ENCODE data around the gene ENKUR.
A peak's percentile ranks its signal among the peaks of the same experiment; 100 is the strongest.
"Not testable (repeated sequence)": the region's sequence is repeated elsewhere in the genome, so short reads cannot be mapped to it uniquely, and the experiment has no call there.

Gene ENKUR

DNA sequence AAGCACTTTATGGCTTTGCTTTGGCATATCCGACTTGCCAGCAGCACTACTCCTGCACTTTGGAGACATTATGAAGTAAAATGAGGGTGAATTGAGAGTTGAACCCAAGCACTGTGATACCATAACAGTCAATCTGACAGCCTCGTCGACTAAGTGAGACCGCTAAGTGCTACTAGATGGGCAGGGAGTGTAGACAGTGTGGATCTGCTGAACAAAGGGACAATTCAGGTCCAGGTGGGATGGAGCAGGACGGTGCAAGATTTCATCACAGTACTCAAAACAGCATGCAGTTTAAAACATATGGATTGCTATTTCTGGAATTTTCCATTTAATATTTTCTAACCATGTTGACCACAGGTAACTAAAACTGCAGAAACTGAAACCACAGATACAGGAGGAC, 42.8 kb downstream of the ENKUR start:
- no peak for DNase-seq (ENCODE audit: low read depth)

DNA sequence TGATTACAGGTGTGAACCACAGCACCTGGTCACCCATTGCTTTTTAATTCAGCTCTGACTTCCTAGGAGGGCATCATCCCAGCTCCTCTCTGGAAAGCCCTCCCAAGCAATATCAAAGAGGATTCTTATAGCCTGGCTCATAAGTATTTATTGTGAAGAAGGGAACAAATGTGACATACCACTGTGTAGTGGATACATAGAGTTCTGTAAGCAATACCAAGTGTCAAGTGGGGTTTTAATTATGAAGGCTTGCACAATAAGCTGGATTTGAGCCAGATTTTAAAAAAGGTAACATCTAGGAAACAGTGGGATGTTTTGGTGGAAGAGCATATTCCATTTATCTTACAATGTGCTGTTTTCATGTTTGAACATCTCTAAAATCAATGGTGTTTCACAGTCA, 44.6 kb downstream of the ENKUR start:
- no peak for DNase-seq (ENCODE audit: low read depth)

DNA sequence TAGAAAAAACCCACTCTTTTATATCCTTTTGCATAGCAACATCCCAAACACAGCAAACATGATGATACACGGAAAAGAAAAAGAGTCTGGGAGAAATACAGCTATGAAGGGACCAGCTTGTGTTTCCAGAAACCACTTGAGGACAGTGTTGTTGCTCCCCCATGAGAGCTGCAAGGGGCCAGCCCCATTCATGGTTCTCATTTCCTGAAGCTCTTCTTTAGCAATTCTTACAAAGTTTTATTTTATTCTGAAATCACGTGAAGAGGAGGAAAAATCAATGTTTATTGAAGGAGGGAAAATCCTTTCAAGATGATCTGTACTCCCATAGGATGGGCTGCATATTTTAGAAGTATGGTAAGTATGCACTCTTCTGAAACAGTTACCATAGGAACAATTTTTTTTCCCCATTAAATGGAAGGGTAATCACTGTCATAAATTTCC, 46.1 kb downstream of the ENKUR start:
- peak; percentile 67 for DNase-seq (ENCODE audit: low read depth)

DNA sequence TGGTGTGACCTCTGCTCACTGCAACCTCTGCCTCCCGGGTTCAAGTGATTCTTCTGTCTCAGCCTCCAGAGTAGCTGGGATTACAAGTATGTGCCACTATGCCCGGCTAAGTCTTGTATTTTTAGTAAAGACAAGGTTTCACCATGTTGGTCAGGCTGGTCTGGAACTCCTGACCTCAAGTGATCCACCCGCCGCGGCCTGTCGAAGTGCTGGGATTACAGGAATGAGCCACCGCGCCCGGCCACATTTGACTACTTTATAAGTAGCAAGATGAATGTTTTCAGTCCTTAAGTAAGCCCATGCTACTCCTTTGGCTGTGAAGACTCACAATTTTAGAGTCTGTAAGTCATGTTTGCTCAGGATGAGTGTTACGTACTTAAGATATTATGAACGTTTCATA, 47.0 kb downstream of the ENKUR start:
- not testable (repeated sequence) for DNase-seq (ENCODE audit: low read depth)

DNA sequence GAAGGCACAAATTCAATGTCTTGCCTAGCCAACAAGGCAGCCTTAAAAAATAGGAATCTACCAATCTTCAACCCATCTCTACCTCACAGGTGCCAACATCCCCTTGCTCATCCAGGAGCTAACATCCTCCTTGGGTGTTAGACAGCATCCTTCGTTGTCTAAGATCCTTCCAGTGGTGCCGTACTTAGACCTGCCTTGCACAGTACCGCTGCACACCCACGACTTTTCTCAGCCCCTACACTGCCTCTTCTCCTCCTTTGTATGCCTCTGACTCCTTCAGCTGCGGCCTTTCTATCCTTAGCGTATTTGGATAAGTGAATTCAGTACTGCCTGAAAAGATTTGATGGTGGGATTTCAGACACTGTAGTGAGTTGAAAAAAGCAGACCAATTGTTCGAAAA, 47.6 kb downstream of the ENKUR start:
- no peak for DNase-seq (ENCODE audit: low read depth)

DNA sequence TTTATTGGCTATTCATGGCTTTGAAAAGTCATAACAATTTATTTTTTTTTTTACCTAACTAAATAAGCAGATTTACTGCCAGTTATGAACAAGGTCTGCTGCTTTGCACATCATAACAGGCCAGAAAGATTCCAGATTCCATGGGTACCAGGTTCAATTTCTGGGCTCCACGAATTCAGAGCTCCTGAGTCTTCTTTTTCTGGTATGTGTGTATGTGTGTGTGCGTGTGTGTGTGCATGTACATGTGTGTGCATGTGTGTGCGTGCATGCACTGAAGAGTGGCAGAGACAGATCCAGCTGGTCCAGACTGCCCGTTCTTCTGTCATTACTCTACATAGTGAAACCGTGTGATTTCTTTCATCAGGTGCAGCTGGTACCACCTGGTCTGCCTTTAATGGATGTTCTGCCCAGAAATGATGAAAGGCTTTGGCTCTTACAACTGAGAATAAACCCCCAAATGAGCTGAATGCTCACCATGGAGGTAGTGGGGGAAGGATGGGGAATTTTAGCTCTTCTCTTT, 48.9 kb downstream of the ENKUR start:
- DNase-seq (ENCODE audit: low read depth): no peak

DNA sequence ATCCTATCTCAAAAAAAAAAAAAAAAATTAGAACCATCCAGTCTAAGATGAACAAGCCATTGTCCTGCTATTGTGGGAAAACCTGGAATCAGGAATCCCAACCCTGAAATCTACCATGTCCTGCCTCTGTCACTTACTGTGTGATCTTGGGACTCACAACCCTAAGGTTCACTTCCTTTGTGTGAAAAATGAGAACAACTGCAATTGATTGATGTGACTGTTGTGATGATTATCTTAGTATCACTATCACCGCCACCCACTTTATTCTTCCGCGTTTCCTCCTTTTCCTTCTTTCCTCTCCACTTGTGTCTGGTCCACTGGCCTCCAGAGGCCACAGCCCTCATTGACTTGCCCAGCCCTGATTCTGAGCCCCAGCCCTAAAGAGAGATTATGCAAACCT, 50.9 kb downstream of the ENKUR start:
- DNase-seq (ENCODE audit: low read depth): no peak

DNA sequence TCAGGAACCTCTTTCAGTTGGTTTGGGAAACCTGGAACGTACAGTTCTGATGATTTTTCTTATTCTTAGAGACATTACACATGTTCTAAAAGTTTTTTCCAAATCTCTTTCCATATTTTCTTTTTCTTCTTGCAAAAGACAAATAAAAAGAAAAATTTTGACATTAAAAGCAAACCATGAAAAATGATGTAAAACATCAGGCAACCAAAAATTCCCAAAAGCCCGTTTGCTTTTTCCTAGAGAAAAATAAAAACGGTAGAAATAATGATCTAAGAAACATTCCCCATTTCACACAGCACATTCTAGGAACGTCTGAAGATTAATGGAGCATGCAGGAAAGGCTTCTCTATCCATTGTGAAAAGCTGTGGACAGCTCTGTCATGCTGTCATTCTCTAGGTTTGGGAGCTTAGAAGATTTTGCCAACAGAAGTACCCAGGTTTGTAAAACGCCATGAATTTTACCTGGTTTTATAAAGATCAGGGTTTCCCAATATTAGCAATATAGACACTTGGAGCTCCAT, 52.4 kb downstream of the ENKUR start:
- no peak for DNase-seq (ENCODE audit: low read depth)

DNA sequence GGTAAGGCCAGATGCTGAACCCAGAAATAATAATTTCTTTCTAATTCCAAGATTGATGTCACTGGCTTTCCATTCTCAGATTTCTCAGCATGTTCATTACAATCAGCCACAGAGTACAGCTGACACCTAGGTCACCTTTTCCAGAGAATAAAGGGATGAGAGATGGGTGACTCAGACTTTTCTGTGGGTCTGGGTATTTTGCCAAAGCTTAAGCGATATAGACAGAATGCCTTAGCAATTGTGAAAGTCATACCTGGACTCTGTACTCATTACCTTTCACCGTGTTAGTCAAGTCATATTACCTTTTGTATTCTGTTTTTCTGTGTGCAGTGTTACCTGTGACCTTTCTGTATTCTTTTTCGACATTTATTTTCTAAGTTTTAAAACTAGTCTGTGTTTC, 53.0 kb downstream of the ENKUR start:
- DNase-seq (ENCODE audit: low read depth): no peak

DNA sequence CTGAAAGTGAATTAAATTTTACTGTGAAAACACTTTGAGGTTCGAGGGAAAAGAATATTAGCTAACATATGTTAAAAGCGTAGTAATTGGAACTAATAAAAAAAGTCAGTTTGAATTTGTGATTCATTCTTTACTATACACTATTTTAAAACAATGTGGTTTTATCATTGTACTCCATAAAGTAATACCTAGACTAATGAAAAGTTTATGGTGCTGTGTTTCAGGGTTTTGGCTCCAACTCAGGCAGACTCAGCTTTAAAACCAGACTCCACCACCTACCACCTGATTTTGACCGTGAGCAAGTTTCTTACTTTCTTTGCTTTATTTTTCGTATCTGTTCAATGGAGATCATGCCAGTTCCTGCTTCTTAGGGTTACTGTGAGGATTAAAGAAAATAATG, 54.4 kb downstream of the ENKUR start:
- no peak for DNase-seq (ENCODE audit: low read depth)

DNA sequence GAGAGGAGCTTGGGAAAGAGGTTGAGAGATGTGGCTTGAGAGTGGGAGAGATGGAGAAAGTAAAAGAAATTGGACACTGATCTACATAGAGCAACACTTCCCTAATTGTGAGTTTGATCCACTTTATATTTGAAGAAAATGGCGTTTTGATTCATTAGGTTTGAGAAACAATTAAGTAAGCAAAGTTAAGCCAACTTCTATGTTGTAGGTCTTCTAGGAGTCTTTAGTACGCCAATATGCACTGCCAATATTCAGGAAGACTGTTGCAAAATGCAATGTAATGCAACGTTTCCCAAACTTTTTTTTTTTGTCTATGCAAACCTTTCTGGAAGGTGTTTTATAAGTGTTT, 56.6 kb downstream of the ENKUR start:
- DNase-seq (ENCODE audit: low read depth): no peak

DNA sequence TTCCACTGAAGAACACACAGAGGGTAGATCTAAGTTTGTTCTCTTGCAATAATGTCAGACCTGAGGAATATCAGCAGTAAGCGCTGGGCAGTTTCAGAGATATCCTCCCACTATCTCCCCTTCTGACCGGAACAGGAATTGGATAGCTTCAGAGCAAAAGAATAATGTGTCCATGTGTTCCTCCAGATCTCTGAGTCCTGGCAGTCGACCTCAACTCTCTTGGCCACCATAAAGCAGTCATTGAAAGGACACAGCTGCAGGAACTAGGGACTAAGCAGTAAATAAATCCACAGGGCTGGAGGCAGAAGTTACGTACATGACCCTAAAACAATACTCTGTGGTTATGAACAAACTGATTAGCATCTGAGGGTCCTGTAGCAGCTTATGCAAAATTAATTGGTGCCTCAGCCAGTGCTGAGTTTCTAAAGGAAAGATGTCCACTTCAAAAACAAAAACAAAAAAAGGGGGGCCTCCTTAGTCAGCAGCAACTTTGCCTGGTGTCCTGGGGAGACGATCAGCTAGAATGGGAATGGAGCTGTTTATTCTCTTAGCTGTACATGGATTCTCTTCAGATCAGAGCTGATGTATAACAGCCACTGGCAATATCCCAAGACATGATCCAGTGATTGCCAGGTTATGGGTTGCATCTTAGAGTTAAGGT, 57.1 kb downstream of the ENKUR start:
- DNase-seq (ENCODE audit: low read depth): no peak

DNA sequence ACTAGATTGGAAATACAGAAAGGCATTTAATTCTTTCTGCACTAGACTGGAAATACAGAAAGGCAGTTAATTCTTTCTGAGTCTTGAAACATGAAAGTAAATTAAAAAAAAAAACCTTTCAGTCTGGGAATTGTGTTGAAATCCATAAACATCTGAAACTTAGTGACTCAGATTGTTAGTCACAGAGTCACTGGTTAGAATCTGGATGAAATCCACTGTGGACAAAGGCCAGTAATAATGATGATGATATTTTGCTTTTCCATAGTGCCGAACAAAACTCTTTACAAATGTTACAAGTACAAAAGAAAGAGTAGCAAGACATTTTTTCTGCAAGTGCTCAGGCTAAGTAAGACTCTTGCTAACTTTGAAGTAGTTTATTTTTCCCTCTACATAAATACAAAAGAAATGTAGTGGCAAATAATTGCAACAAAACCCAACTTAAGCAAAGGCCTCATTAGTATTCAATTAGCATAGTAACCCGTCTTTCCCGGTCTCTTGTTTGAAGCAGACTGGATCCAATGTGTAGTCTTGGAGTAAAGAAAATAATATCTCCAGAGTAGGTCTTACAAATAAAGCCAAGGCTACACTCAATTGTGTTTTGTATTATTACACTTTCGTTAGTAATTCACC, 57.8 kb downstream of the ENKUR start:
- DNase-seq (ENCODE audit: low read depth): peak; percentile 94

DNA sequence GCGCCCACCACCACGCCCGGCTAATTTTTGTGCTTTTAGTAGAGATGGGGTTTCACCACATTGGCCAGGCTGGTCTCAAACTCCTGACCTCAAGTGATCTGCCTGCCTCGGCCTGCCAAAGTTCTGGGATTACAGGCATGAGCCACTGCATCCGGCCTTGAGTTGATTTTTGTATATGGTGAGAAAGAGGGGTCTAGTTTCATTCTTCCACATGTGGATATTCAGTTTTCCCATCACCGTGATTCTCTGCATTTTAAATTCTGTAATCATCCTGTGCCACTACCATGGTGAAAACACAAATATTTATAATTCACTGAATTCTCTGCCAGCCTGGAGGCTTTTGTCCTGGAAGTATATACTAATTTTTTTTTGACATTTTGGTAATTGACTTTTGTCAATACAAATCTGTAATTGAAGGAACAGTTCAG, 58.3 kb downstream of the ENKUR start:
- DNase-seq (ENCODE audit: low read depth): not testable (repeated sequence)

DNA sequence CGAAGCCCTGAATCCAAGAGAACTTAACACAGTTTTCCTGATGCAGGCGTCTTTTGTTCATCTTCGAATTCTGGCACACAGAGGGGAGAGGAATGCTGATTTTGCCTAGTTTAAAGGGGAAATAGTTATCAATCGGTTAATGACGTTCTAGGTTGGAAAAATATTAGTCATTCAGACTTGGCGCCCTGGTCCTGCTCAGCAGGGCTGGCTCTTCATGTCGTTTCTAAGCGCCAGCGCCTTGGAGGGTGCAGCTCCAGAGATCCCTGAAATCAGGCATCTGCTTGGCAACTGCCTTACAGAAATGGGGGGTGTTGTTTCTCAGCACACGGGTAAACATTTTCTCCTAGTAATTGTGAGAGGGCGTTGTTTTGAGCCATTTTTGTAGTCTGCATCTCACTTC, 62.3 kb downstream of the ENKUR start:
- DNase-seq (ENCODE audit: low read depth): no peak

DNA sequence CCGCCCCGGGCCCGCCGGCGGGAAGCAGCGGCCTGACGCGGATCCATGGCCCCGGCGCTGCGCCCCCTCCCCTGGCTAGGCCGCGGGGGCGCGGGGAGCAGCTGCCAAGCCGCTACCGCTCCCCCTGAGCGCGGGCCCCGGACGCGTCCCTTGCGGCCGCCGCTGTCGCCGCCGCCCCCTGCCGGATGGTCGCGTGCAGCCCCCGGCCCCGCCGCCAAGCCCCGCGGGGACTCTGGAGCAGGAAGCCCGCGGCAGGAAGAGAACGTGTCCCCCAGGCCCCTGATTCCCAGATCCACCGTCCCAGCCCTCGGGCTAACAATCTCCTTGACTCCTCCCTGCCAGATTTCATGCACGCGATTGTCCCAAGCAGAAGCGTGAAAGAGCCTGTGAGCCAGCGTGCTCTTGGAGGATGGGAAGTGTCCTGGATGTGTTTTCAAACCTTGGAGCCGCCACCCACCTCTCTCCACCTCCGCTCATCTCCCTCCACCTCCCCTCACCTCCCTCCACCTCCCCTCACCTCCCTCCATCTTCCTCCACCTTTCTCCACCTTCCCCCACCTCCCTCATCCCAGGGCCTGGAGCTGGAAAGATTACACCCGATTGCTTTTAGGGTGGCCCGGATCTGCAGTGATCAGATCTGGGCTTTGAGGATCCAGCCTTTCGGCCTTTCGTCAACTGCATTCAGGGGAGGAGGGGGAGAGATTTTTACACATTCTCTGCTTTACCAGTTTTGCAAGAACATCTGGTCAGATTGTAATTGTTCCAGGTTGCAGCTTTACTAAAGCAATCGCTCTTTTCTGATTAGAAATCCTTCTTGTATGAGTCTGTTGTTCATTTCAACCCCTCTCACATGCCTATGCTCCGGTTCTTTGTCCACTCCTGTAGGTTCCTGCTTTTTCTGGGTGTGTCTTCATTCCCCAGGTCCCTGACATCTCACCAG, 63.0 kb downstream of the ENKUR start:
- no peak for DNase-seq (ENCODE audit: low read depth)

DNA sequence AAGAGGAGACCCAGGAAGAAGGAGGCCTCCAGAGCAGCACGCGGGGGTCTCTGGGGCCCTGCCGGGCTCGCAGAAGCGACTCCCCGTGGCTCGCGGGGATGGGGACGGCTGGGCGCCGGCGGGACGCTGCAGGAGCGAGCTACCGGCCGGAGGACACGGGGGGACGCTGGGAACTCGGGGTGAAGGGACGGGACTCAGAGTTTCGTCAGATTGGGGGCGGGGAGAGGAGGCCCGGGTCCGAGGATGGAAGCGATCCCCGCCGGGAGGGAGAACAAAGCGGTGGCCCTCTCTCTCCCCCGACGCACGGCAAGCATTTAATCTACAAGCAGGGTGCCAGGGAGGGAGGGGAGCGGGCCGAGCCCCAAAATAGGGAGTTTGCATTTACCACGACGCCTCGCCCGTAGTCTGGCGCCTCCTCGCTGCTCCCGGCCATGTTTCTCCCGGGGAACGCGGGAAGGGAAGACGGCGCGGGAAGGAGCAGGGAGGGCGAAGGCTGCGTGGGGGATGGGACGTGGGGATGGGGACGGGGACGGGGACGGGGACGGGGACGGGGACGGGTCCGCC, 63.7 kb downstream of the ENKUR start, which contains the start of gene PRTFDC1:
Gene PRTFDC1 (minus strand): TSS at position 464 of the 564 bp plus-strand sequence. CDS start 31 bp downstream, at position 433.
- DNase-seq (ENCODE audit: low read depth): no peak

DNA sequence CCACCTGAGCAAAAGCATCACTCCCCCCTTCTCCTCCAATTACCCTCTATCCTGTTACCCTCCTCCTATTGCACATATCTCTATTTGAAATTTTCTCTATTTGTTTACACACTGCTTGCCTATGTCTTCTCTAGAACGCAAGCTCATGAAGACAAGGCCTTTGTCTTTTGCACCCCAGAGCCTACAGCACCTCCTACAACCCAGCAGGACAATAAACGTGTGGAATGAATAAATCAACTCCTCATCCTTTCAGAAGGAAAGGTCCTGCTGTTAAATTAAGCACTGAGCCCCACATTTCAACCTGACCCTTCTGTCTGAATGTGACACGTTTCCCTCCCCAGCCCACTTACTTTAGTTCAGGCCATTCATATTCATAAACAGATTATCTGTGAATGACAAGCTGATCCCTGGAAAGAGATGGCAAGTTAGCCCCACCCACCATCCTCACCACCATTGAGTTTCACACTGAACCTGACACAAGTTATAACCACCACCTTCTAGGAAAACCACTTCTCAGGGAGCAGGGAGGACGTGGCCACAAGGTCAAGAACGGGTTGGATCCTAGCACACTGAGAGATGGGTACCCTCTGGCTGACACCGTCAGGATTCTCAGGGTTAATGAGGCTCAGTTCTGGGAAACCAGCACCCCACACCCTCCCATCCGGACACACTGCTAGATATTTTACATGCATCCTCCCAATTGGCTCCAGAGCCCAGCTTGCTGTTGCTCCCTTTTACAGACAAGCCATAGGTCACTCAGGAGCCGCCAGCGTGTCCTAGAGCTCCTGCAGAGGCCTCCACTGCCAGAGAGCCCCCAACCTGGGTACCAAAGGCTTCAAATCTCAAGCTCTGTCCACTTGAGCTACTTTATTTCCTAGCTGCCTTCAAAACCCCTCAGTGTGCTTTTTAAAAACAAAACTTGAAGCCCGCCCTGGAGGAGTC, 64.5 kb downstream of the ENKUR start:
- DNase-seq (ENCODE audit: low read depth): no peak

DNA sequence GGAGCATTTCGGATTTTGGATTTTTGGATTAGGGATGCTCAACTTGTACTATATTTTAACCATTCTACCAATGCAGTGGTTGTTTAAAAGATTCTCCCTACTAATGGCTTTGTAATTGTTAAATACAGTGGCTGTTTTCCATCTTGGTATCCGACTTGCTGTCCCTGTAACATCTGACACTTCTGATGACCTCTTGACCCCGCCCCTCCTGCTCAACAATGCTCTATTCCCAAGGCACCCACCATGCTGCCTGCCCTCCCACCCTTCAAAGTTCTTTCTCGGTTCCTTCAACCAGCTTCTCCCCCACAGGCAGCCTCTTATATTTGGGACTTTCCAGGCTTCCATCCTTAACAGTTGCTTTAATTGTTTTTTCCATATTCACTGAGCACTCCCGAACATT, 65.5 kb downstream of the ENKUR start:
- no peak for DNase-seq (ENCODE audit: low read depth)

DNA sequence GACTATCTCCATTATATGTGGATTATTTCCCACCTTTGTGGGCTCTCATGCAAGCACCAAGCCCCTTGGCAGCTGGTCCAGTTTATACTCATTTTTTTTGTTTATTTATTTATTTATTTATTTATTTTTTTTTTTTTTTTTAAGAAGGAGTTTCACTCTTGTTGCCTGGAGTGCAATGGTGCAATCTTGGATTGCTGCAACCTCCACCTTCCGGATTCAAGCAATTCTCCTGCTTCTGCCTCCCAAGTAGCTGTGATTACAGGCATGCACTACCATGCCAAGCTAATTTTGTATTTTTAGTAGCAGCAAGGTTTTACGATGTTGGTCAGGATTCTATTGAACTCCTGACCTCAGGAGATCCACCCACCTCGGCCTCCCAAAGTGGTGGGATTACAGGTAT, 66.3 kb downstream of the ENKUR start:
- no peak for DNase-seq (ENCODE audit: low read depth)
